ENCODE measurements around the gene SLC39A13. TPM values are rescaled to one million over a fixed set of nuclear protein-coding genes. Genes with fewer than 3 reads are reported as not detected.

Gene SLC39A13
- total RNA-seq, 1 experiment from 2014 or later, result 24.9 TPM

DNA sequence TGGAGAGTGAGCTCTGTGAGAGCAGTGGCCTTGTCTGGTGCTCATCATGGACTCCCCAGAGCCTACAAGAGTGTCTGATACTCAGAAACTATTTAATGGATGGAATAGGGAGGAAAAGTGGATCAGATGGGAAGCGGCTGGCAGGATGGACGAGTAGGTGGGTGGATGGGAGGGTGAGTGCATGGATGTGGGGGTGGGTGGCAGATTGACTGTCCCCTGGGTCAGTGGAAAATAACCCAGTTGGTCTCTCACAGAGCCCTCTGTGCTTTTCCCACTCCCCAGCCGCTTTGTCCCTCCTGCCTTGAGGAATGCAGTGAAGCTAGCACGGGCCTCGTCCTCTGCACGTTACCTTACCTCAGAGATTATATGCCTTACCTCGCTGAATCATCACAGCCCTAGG is 36.0 kb upstream of the SLC39A13 start:
- Histone ChIP-seq H4K20me1 (ENCODE audit: insufficient read depth, low read depth, low read length) (peaks cover 17% of the 10 kb centered on the region), H3K79me2 (ENCODE audit: low read length) (peaks cover 92% of the 10 kb centered on the region), H3K27me3 (ENCODE audit: low read length) (no peaks in the 10 kb centered on the region)

DNA sequence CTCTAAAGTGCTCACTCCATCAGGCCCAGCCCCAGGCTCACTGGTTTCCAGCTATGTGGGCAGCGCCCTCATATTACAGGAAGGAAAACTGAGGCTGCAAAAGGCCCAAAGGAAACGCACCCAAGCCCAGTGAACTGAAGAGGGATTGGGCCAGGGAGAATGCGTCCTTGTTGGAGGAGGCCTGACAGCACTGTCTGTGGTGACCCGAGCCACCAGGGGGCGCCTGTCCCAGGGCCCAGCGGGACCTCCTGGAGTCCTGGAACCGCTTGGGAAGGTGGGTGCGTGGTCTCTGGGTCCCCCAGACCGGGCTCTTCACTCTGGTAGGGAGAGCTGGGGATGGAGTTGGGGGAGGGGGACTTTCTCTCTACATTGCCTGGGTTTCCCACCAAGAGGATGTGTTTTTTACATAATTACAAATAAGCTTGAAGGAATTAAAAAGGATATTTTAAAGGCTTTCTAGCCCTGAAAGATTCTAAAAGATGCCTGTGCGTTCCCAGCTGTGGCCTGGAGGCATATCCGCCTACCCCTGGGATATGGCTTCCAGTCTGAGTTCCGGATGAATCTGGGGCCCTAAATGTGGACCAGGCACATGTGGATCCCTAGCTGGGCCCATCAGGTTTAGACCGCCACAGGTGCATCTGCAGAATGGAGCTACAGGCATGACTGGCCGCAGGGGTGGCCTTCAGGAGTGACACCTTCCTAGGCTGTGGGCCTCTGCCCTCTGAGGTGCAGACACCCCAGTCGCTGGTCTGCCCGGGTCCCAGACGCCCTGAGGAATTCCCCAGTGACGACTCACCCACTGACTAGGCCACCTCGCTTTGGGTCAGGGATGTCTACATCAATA is 34.3 kb upstream of the SLC39A13 start:
- H3K36me3 ChIP-seq (ENCODE audit: insufficient read depth, low read length), result peaks cover 31% of the 10 kb centered on the region
- H3K4me1 ChIP-seq (ENCODE audit: low read length), result peaks cover 35% of the 10 kb centered on the region
- no peaks in the 10 kb centered on the region for H3K27me3 ChIP-seq (ENCODE audit: low read length)
- no peak overlapping the region for H3K4me3 ChIP-seq (ENCODE audit: low read length)
- DNase-seq, result peak; percentile 87
- H3K4me2 ChIP-seq (ENCODE audit: low read depth, low read length, poor library complexity, severe bottlenecking), result no peak overlapping the region
- no peaks in the 10 kb centered on the region for H3K9me3 ChIP-seq (ENCODE audit: low read length)
- no peak overlapping the region for H3K27ac ChIP-seq (ENCODE audit: low read length)
- H4K20me1 ChIP-seq (ENCODE audit: insufficient read depth, low read depth, low read length), result peaks cover 17% of the 10 kb centered on the region
- peaks cover 91% of the 10 kb centered on the region for H3K79me2 ChIP-seq (ENCODE audit: low read length)
- H3K9me2 ChIP-seq (replicated peaks; ENCODE audit: insufficient read depth, low read length), result no peaks in the 10 kb centered on the region
- no peak overlapping the region for H2AFZ ChIP-seq (ENCODE audit: low read length)
- H3K9ac ChIP-seq (ENCODE audit: low read length), result no peak overlapping the region

More for the DNA sequence above, 36.0 kb upstream of the SLC39A13 start:
- DNase-seq, result no peak
- peaks cover 32% of the 10 kb centered on the region for H3K4me1 ChIP-seq (ENCODE audit: low read length)
- H3K9me3 ChIP-seq (ENCODE audit: low read length), result no peaks in the 10 kb centered on the region
- no peak overlapping the region for H2AFZ ChIP-seq (ENCODE audit: low read length)
- H3K4me2 ChIP-seq (ENCODE audit: low read depth, low read length, poor library complexity, severe bottlenecking), result no peak overlapping the region
- no peaks in the 10 kb centered on the region for H3K9me2 ChIP-seq (replicated peaks; ENCODE audit: insufficient read depth, low read length)
- H3K4me3 ChIP-seq (ENCODE audit: low read length), result no peak overlapping the region
- H3K27ac ChIP-seq (ENCODE audit: low read length), result no peak overlapping the region
- H3K36me3 ChIP-seq (ENCODE audit: insufficient read depth, low read length), result peaks cover 39% of the 10 kb centered on the region
- no peak overlapping the region for H3K9ac ChIP-seq (ENCODE audit: low read length)

DNA sequence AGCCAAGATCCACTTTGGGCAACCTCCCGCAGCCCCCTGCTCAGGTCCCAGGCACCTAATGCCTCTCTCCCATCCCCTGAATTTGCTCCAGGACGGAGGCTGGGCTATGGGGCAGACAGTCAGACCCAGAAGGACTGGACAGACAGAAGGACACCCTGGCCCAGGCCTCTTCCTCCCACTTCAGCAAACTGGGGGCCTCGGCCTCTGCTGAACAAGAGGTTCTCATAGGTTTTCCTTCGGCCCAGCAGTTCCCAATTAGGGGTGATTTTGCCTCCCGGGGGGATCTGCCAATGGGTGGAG is 33.7 kb upstream of the SLC39A13 start:
- H3K9me3 ChIP-seq (ENCODE audit: low read length), result no peaks in the 10 kb centered on the region
- peaks cover 85% of the 10 kb centered on the region for H3K79me2 ChIP-seq (ENCODE audit: low read length)
- no peaks in the 10 kb centered on the region for H3K9me2 ChIP-seq (replicated peaks; ENCODE audit: insufficient read depth, low read length)
- H3K36me3 ChIP-seq (ENCODE audit: insufficient read depth, low read length), result peaks cover 29% of the 10 kb centered on the region
- no peak overlapping the region for H2AFZ ChIP-seq (ENCODE audit: low read length)
- no peak overlapping the region for H3K4me3 ChIP-seq (ENCODE audit: low read length)
- H3K27ac ChIP-seq (ENCODE audit: low read length), result 0 out of 2 replicates have a peak overlapping the region, but pooled peaks have one; percentile 93
- H3K4me1 ChIP-seq (ENCODE audit: low read length), result peaks cover 37% of the 10 kb centered on the region
- H3K9ac ChIP-seq (ENCODE audit: low read length), result no peak overlapping the region
- H4K20me1 ChIP-seq (ENCODE audit: insufficient read depth, low read depth, low read length), result peaks cover 17% of the 10 kb centered on the region
- no peak for DNase-seq
- H3K4me2 ChIP-seq (ENCODE audit: low read depth, low read length, poor library complexity, severe bottlenecking), result peak overlapping the region; percentile 18
- no peaks in the 10 kb centered on the region for H3K27me3 ChIP-seq (ENCODE audit: low read length)

DNA sequence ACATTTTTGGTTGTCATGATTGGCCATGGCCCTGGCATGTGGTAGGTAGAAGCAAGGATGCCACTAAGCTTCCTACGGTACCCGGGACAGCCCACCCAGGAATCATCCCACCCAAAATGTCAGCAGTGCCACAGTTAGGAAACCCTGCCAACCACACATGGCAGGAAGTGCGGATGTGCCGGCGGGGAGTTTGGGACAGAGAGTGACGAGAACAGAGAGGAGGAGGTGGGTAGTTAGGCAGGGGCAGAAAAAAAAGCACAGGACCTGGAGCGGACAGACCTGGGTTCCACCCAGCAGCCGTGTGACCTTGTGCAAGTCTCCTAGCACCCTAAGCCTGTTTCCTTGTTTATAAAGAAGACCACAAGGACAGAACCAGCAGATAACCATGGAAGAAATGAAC is 33.4 kb upstream of the SLC39A13 start:
- Histone ChIP-seq H3K4me2 (ENCODE audit: low read depth, low read length, poor library complexity, severe bottlenecking) (peak overlapping the region; percentile 18), H3K4me3 (ENCODE audit: low read length) (no peak overlapping the region), H4K20me1 (ENCODE audit: insufficient read depth, low read depth, low read length) (peaks cover 17% of the 10 kb centered on the region), H3K27me3 (ENCODE audit: low read length) (no peaks in the 10 kb centered on the region), H3K9ac (ENCODE audit: low read length) (no peak overlapping the region), H3K79me2 (ENCODE audit: low read length) (peaks cover 81% of the 10 kb centered on the region), H3K9me3 (ENCODE audit: low read length) (no peaks in the 10 kb centered on the region), H3K9me2 (replicated peaks; ENCODE audit: insufficient read depth, low read length) (no peaks in the 10 kb centered on the region), H3K36me3 (ENCODE audit: insufficient read depth, low read length) (peaks cover 27% of the 10 kb centered on the region), H3K27ac (ENCODE audit: low read length) (0 out of 2 replicates have a peak overlapping the region, but pooled peaks have one; percentile 93), H3K4me1 (ENCODE audit: low read length) (peaks cover 37% of the 10 kb centered on the region), H2AFZ (ENCODE audit: low read length) (no peak overlapping the region)
- no peak for DNase-seq

DNA sequence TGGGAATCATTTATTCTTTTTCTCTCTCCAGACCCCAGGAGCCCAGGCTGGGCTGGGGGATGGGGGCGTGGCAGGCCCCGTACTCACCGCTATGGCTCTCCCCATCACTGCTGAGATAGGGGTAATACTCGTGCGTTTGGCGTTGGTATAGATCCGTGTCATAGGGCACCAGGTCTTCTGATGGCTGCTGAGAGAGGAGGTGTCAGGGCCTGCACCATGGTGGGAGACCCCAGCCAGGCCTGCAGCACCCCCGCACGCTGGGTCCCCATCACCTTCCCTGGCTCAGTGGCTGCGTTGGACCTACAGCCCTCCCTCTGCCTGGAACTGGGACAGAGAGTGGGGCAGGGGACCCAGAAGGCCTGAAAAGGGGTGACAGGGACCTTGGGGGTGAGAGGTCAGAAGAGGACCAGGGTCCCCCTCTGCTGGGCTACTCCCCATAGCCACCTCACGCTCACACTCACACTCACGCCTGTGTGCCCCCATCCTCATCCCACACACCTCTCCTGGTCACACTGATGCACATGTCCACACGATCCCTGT is 32.8 kb upstream of the SLC39A13 start:
- H3K4me3 ChIP-seq (ENCODE audit: low read length), result peak overlapping the region; percentile 84; the same call in 1 of the 2 replicates
- peaks cover 37% of the 10 kb centered on the region for H3K4me1 ChIP-seq (ENCODE audit: low read length)
- H3K9ac ChIP-seq (ENCODE audit: low read length), result peak overlapping the region; percentile 90
- no peak for DNase-seq
- no peak overlapping the region for H2AFZ ChIP-seq (ENCODE audit: low read length)
- H3K9me3 ChIP-seq (ENCODE audit: low read length), result no peaks in the 10 kb centered on the region
- peak overlapping the region; percentile 84 for H3K4me2 ChIP-seq (ENCODE audit: low read depth, low read length, poor library complexity, severe bottlenecking)
- H3K27ac ChIP-seq (ENCODE audit: low read length), result peak overlapping the region; percentile 93
- H3K36me3 ChIP-seq (ENCODE audit: insufficient read depth, low read length), result peaks cover 27% of the 10 kb centered on the region
- H3K79me2 ChIP-seq (ENCODE audit: low read length), result peaks cover 78% of the 10 kb centered on the region
- no peaks in the 10 kb centered on the region for H3K9me2 ChIP-seq (replicated peaks; ENCODE audit: insufficient read depth, low read length)
- peaks cover 17% of the 10 kb centered on the region for H4K20me1 ChIP-seq (ENCODE audit: insufficient read depth, low read depth, low read length)
- no peaks in the 10 kb centered on the region for H3K27me3 ChIP-seq (ENCODE audit: low read length)

DNA sequence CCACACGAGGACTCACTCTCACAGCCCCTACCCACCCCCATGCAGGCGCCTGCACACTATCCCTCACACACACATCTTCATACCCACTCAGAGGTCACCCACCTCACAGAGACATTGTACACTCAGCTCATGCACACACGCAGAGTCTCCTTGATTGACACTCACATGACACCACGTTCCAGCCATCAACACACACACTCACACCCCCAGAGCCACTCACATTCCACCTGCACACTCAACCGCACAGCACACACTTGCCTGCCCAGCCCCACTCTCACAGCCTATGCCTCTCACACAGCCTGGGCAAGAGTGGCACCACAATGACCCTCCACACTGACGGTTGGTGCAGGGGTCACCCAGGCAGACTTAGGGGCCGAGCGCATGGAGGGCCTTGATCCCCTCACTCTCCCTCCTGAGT is 32.3 kb upstream of the SLC39A13 start:
- Histone ChIP-seq H3K4me2 (ENCODE audit: low read depth, low read length, poor library complexity, severe bottlenecking) (peak overlapping the region; percentile 84), H3K9ac (ENCODE audit: low read length) (peak overlapping the region; percentile 90), H3K9me2 (replicated peaks; ENCODE audit: insufficient read depth, low read length) (no peaks in the 10 kb centered on the region), H3K27ac (ENCODE audit: low read length) (peak overlapping the region; percentile 93), H3K9me3 (ENCODE audit: low read length) (no peaks in the 10 kb centered on the region), H3K79me2 (ENCODE audit: low read length) (peaks cover 74% of the 10 kb centered on the region), H2AFZ (ENCODE audit: low read length) (no peak overlapping the region), H3K36me3 (ENCODE audit: insufficient read depth, low read length) (peaks cover 27% of the 10 kb centered on the region), H3K4me3 (ENCODE audit: low read length) (peak overlapping the region; percentile 84), H3K27me3 (ENCODE audit: low read length) (no peaks in the 10 kb centered on the region), H3K4me1 (ENCODE audit: low read length) (peaks cover 37% of the 10 kb centered on the region), H4K20me1 (ENCODE audit: insufficient read depth, low read depth, low read length) (peaks cover 17% of the 10 kb centered on the region)
- DNase-seq, result no peak

DNA sequence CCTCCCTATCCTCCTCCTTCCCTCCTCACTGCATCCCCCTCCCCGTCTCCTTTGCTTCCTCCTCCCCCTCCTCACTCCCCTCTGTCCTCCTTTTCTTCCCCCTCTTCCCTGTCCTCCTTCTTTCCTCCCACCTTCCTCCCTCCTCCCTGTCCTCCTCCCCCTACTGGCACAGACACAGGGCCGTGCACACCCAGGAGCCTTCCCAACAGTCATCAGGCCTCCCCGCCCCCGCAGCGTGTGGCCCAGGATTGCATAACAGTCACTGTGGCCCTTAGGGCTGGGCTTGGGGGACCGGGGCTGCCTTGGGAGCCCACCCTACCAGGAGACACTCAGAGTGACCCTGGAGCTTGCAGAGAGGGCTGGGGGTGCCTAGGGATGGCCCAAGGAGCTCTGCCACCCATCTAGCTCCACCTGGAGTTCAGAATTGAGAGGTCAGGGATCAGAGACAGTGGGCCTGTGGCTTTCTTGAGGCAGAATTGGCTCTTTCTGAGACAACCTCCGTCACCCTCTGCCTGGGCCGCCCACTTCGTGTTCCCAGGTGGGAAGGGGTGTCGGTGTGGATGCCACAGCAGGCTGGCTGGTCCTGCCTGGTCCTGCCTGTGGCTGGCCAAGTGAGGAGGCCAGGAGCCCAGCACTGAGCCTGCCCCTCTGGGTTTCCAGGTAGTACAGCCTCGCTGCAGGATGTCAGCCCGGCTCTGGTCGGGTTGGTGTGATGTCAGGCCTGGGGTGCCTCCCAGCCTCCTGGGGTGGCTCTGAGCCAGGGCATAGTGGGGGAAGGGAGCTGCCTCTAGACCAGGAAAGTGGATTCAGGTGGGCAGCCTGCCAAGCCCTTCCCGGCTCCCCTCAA is 31.6 kb upstream of the SLC39A13 start:
- Histone ChIP-seq H2AFZ (ENCODE audit: low read length) (no peak overlapping the region), H3K4me1 (ENCODE audit: low read length) (peaks cover 37% of the 10 kb centered on the region), H3K4me3 (ENCODE audit: low read length) (peak overlapping the region; percentile 84), H3K4me2 (ENCODE audit: low read depth, low read length, poor library complexity, severe bottlenecking) (peak overlapping the region; percentile 84), H3K9me2 (replicated peaks; ENCODE audit: insufficient read depth, low read length) (no peaks in the 10 kb centered on the region), H3K36me3 (ENCODE audit: insufficient read depth, low read length) (peaks cover 27% of the 10 kb centered on the region), H3K9me3 (ENCODE audit: low read length) (no peaks in the 10 kb centered on the region), H4K20me1 (ENCODE audit: insufficient read depth, low read depth, low read length) (peaks cover 17% of the 10 kb centered on the region), H3K9ac (ENCODE audit: low read length) (peak overlapping the region; percentile 90), H3K79me2 (ENCODE audit: low read length) (peaks cover 70% of the 10 kb centered on the region), H3K27me3 (ENCODE audit: low read length) (no peaks in the 10 kb centered on the region), H3K27ac (ENCODE audit: low read length) (peak overlapping the region; percentile 93)
- DNase-seq, result peak; percentile 65

DNA sequence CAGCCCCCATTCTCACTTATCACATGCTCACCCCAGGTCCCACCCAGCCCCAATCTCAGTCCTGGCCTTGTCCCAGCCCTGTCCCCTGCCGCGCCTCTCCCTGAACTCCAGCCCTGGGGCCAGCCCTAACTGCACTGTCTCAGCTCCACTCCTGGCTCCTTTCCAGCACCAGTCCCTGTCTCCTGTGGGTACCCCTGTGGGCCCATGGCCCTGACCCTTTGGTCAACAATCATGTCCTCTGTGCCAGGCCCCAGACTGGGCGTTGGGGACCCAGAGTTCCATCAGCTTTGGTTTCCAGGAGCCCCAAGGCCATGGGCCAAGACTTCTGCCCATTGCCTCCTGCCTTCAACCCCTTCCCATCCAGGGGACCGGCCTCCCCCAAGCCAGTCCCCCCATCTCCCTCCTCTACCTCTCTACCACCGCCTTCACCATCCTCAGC is 30.8 kb upstream of the SLC39A13 start:
- Histone ChIP-seq H3K27ac (ENCODE audit: low read length) (peak overlapping the region; percentile 93), H3K4me2 (ENCODE audit: low read depth, low read length, poor library complexity, severe bottlenecking) (peak overlapping the region; percentile 84), H3K27me3 (ENCODE audit: low read length) (no peaks in the 10 kb centered on the region), H3K9me2 (replicated peaks; ENCODE audit: insufficient read depth, low read length) (no peaks in the 10 kb centered on the region), H3K9me3 (ENCODE audit: low read length) (no peaks in the 10 kb centered on the region), H2AFZ (ENCODE audit: low read length) (no peak overlapping the region), H3K4me3 (ENCODE audit: low read length) (peak overlapping the region; percentile 84), H3K4me1 (ENCODE audit: low read length) (peaks cover 37% of the 10 kb centered on the region), H3K36me3 (ENCODE audit: insufficient read depth, low read length) (peaks cover 23% of the 10 kb centered on the region), H4K20me1 (ENCODE audit: insufficient read depth, low read depth, low read length) (peaks cover 17% of the 10 kb centered on the region), H3K79me2 (ENCODE audit: low read length) (peaks cover 62% of the 10 kb centered on the region), H3K9ac (ENCODE audit: low read length) (peak overlapping the region; percentile 90)
- no peak for DNase-seq

All from Karpas-422 (cell line).